Cerebellar nuclear complex (tissue), 1 donor: ENCODE measurements around the gene TNFRSF14.

Experiments
- DNase-seq, 2 experiments: peaks; one replicate each; lab custom pipeline; 2025; lab: John Stamatoyannopoulos, UW

The TNFRSF14 gene

DNA sequence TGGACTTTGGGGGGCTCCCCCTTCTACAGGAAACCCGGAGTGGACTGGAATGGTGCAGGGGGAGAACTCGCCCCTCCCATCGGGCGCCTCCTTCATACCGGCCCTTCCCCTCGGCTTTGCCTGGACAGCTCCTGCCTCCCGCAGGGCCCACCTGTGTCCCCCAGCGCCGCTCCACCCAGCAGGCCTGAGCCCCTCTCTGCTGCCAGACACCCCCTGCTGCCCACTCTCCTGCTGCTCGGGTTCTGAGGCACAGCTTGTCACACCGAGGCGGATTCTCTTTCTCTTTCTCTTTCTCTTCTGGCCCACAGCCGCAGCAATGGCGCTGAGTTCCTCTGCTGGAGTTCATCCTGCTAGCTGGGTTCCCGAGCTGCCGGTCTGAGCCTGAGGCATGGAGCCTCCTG, at the start of gene TNFRSF14:
TNFRSF14 (plus strand) TSS at position 95 of the 401 bp plus-strand sequence; CDS start at position 389, 294 bp downstream.
- DNase-seq, result no peak

DNA sequence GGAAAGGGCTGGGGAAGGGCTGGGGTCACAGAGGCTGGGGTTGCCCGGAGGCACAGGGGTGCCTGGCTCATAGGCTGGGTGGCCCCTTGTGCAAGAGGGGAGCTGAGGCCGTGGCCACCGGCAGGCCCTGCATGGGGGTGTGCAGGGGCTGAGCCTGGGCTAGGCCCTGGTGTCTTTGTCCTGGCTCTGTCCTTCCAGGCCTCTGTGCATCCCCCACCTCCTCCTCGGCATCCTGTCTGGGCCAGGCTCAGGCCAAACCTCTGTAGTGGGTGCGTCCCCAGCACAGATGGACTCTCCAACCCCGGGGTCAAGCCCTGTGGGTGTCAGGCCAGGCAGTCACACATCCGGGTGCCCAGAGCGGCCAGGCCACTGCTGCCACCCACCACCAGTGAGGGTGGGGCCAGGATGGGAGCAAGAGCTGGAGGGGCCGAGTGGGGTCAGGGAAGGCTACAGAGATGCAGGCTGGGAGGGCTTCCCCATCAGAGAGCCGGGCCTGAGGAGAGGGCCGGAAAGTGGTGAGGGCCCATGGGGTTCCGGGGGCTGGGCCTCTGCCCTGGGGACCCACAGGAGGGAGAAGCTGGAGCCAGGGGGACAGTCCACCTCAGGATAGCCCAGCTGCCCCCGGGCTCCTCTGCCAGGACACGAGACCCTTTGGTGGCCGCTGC, 49.1 kb upstream of the TNFRSF14 start:
- no peak for DNase-seq

DNA sequence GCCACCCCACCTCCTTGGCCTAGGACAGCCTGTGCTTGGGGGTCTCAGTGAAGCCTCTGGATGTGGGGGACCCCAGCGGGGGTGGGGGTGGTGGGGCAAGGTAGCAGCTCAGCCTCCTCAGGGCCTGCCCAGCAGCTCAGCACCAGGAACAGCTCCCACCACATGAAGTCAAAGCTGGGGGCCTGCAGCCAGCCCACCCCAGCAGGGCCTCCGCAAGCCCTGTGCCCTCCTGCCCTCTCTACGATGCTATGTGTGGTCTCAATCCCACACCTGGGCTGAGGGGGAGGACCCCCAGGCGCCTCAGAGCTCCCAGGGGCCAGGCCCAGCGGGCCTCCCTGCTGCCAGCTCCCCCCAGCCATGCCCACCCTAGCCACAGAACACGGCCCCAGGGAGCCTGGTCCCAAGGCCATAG, 48.4 kb upstream of the TNFRSF14 start:
- no peak for DNase-seq

DNA sequence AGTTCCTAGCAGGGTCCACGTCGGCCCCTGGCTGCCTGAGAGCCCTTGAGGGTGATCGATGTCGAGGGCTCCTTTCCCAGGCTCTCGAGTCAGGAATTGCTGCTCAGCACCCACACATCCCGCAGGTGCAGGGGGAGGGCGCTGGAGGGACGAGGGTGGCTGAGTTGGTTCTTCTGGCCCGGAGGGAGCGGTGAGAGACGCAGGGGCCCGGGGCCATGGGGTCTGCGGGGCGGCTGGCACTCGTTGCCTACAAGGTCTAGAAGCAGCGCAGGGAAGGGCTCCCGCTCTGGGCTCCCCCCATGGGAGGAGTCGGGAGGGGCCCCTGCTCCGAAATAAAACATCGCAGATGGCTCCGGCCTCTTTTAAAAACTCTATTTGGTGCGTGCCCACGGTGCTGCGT, 48.0 kb upstream of the TNFRSF14 start:
- DNase-seq, result no peak

DNA sequence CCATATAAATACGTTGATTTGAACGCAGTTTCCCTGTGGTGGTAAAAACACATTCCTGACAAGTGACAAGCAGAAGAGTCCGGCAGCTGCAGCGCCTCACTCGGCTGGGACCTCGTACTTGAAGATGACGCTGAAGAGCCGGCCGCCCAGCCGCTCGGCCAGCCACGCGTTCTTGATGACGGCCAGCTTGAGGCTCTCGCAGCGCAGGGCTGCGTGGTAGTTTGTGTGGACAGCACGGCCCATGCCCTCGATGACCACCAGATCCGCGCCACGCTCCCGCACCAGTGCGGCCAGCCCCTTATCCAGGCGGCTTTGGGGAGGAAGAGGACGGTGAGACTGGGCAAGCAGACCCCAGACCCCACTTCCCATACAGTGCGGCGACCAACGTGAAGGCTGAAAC, 47.4 kb upstream of the TNFRSF14 start:
- no peak for DNase-seq

DNA sequence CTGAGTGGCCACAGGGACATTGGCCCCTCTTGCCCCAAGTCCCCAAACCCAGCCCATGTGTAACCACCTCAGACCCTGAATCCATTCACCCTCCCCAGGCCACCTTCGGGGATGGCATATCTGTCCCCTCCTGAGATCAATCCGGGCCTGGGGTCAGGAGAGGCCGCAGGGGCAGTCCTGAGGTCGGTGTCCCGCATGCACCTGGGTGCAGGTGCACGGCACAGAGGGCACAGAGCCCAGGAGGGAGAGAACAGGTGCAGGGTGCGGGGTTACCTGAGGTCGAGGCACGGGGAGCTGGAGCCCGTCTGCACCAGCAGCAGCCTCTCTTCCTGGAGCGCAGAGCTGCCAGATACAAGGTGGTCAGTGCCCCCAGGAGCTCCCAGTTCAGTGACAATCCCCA, 46.6 kb upstream of the TNFRSF14 start:
- no peak for DNase-seq

DNA sequence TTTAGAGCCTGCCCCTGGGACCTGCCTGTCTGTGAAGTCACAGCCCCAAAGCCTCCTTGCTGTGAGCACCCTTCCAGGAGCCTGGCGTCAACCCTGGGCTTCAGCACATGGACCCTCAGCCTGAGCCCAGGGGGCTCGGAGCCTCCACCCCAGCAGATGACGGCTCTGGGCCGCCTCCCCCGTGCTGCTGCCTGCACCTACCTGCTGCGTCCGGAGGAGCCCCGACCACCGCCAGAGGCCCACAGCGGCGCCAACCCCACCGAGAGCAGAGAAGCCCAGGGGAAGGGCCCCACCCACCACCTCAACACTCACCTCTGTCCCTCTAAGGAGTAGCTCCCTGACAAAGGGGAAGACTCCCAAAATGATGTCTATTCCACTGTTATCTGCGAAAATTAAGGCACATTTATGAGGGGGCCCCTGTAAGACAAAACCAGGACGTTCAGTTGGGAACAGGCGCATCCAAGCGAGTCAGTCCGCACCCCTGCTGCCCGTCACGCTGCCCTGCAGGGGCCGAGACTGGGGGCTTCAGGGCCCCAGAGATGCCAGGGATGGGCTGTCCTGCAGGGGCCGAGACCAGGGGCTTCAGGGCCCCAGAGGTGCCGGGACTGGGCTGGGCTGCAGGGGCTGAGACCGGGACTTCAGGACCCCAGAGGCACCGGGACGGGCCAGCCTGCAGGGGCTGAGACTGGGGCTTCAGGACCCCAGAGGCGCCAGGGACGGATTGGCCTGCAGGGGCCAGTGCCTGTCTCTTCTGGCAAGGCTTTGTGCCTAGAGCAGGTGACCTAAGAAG, 45.6 kb upstream of the TNFRSF14 start:
- no peak for DNase-seq

DNA sequence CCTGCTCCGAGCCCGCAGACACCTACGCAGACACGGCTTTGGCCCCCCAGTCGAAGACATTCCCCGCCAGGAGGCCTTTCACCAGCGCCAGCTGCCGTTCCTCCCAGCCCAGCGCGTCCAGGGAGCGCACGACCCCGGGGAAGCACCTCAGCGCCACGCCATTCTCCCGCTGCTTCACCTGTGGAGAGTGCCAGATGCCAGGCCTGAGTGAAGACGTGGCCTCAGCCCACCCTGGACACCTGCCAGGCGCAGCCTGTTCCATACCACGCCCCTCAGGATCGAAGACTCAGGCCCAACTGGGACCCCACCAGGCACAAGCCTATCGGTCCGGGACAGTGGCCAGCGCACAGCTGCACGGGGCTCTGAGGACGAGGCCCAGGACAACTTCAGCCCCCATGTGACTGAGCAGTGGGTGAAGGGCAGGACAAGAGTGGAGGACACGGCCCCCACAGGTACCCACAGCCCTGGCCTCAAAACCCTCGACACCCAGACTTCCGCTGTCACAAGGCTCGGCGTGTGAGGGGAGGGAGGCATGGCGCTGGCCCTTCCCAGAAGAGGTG, 43.2 kb upstream of the TNFRSF14 start:
- DNase-seq, result no peak

DNA sequence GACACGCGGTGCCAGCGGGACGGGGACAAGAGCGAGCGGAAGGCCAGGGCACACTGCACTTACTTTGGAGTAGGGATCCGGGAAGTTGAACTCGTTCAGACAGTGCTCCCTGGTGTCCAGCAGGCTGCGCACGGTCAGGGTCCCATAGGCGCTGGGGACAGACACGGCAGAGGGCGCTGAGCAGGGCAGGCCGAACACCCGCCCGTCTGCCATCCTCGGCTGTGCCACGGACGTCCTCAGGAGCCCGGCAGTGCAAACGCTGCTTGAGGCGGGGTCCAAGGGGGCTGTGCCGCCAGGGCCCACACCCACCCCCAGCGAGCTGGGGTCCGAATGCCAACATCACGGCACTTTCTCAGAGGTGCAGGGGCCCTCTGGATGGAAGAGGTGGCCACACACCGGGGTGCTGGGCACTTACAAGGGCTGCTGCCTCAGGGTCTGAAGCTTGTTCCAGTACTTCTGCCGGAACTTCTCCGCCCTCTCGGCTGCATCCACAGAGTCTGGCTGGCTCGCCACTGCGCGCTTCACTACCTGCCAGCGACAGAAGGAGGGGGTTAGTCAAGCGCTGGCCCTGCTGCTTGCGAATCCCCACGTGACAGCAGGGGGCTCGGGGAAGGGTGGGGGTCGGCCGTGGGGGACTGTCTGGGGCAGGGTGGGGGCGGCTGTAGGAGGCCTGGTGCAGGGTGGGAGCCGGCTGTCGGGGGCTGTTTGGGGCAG, 42.1 kb upstream of the TNFRSF14 start:
- DNase-seq, result no peak

DNA sequence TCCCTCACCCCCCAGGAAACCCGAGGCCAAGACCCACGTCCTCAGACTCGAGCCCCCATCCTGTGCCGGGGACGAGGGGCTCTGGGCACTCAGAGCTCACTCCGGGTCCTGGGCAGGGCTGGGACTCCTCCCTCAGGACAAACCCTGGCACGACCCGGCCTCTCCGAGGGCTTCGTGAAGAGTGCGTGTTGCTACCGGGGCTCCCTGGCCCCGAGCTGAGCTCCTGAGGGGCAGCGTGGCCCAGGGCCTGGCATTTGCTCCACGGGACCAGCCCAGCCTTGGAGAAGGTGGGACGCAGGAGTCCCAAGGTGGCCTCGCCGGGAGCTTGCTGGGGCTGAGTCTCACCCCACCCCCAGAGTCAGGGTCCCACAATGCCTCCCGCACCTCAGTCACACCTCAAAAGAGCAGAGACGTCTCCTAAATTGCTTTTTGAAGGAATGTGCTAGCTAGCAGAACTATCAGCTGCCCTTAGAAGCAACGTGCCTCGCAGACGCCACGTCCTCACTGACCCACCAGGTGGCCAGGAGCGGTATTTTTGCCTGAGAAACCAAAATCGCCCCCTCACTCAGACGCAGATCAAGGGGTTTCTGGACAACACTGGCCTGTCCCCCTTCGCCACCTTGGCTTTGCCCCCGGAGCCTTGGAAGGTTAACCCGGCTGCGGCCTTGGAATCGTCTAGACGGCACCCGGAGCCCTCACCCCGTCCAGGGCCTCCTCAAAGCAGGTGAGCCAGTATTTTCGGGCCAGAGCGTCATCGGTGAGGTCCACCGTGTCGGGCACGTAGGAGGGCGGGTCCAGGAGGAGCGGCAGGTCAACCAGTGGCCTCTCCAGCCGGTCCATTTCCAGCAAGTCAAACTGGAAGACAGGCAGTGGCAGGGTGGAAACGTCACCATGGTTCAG, 41.1 kb upstream of the TNFRSF14 start:
- no peak for DNase-seq

DNA sequence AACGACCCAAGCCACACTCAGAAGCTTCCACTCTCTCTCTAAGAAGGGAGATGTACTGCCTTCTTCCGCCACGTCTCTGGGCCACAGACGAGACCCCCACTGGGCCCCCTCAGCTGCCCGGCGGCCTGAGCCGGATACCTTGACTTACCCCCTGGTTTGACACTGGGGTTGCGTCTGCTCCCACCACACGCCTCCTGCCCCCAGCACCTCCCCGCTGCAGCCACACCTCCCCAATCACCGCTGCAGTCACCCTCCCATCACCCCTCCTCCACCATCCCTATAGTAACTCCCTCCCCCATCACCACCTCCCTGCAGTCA, 40.4 kb upstream of the TNFRSF14 start:
- no peak for DNase-seq

DNA sequence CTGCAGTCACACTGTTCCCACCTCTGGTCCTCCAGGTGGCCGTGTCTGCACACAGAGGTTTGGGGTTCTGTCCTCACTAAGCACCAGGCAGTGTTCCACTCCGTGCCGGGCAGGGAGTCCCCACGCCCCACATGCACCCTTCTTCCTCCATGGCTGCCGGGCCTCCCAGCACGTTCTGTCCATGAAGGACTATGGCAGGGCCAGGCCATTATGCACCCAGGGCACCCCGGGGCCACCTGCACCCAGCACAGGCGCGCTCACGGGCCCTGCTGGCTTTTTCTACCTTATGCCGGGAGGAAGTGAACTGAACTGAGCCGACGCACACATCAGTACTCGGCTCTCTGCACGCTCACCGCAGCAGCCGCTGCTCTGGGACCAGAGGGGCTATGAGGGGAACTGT, 40.0 kb upstream of the TNFRSF14 start:
- DNase-seq, result no peak

DNA sequence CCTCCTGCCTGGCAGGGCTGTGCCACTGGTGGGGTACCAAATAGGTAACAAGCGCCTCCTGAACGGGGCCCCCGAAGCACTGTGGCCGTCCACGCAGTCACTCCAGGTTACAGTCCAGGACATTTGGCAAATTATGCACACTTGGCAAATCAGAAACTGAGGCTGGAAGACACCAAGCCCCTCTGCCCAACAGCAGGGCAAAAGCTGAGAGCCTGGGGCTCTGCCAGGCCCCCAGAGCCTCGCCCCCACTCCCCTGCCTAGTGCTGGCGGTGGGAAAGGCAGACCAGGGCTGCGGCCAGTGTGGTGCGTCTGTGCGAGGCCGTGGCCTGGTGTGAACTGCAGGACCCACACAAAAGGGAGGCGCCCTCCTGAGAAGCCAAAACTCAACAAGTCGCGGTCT, 39.2 kb upstream of the TNFRSF14 start:
- DNase-seq, result no peak

DNA sequence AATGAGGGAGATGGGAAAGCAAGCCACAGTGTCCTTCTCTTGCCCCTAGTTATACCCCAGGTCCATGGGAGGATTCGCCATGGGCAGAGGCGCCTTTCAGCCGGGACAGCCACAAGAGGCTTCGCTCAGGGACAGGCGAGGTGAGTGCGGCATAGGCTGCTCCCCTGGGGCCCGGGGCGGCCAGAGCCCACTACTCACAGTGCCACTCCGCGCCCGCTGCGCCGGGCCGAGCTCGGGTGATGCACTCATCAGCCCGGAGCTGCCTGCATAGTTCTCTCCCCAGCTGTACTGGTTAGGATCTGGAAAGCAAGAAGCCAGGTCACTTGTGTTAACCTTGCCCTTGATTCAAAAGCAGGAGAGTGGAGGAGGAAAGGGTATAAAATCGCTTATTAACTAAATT, 38.2 kb upstream of the TNFRSF14 start:
- no peak for DNase-seq

DNA sequence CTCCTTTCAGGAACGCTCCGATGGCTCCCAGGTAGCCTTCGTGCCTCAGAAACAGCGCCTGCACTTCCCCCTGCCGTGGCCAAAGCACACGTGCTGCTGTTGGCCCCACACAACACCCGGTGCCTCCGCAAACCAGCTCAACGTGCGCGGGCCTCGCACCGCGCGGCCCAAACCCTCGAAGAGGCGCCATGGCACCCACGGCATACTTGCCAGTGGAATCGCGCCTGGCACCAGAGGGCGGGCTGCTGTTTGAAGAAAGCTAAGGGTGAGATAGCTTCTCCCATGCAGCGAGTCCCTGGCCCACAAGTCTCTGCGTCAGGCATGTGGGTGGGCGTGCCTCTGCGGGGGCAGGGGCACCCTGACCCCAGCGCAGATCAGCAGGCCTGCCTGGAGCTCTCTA, 37.6 kb upstream of the TNFRSF14 start:
- DNase-seq, result no peak

DNA sequence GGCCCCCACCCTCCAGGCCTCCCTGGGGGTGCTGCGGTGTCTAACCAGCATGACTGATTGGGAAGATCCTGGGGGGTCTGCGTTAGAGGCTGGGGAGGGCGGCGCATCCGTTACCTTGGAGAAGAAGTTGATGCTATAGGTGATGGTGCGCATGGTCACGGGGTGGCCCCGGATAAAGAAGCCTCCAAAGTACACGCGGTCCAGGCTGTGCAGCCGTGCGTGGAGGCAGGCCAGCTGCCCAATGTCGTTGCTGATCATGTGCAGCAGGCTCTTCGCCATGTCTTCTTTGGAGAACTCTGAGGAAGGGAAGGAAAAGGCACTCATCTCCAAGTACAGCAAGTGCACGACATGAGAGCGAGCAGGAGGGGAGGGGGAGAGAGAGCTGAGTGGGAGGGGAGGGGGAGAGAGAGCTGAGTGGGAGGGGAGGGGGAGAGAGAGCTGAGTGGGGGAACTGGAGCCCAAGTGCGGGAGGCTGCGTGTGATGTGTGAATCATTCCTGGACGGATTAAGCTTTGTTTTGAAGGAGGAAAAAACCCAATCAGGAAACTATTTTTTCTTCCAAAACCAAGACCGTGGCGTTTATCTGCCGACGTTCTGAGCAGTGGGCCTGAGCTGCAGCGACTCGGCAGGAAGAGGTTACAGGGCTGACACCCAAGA, 37.0 kb upstream of the TNFRSF14 start:
- DNase-seq, result no peak

DNA sequence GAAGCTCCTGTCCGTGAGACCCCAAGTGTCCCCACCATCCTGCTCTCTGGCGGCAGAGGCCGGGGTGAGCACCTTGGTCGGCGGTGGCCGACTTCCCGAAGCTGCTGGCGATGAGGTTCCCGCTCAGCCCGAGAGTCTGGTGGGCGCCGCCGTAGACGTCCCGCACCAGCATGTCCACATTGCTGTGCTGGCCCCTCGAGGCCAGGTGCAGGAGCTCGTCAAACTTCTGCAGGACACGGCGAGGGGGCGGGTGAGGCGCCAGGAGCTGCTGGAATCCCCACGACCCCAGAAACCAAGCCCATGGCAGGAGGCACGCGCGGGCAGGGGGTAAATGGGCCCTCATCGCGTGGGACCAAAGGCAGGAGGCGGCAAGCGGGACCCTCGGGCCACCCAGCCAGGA, 36.4 kb upstream of the TNFRSF14 start:
- no peak for DNase-seq

DNA sequence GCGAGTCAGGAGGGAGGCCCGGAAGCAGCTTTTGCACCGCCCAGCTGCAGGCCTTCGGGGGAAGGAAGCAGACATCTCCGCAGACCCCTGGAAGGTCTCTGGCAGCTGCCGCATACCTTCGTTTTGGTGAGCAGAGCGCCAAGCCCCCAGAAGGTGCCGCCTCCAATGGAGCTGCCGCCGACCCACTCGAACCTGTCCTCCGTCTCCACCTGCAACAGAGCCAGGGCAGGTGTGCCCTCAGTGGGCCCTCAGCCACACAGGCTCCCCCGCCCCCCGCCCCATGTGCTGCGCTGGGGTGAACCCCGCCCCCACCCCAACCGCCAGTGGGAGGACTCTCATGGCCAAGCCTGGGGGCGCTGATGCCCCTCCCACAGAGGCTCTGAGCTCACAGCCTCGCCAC, 36.0 kb upstream of the TNFRSF14 start:
- no peak for DNase-seq

DNA sequence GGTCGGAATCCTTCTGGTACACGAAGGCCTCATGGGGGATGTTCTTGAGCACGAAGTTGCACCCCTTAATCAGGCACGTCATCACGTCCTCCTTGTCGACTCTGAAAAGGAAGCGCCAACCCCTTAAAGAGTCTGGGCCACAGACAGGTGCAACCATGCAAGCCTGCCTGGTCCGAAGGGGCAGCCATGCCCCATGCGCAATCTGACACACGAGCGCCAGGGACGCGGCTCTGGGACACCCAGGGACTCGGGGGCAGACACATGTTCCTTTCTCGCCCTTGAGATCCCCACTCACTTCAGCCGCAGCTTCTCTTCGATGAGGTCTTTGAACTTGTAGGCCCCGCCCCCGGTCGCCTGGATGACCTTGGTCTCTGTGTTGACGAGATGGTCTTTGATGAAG, 35.4 kb upstream of the TNFRSF14 start:
- DNase-seq, result no peak

DNA sequence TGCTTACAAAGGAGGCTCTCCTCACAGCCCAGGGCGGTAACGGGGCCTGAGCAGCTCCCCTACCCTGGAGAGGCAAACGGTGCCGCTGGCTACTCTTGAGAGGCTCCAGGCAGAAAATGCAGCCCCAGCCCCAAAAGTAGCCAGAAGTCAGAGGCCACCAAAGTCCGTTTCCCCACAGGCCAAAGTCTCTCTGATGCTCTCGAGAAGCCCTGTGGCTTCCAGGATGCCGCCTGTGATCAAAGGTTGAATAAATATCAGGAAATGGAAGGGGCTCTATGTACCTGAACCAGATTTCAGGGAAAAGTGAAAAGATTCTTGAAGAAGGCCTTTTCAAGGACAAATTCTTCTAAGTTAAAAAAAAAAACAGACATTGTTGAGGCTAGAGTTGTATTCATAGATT, 33.9 kb upstream of the TNFRSF14 start:
- DNase-seq, result no peak

DNA sequence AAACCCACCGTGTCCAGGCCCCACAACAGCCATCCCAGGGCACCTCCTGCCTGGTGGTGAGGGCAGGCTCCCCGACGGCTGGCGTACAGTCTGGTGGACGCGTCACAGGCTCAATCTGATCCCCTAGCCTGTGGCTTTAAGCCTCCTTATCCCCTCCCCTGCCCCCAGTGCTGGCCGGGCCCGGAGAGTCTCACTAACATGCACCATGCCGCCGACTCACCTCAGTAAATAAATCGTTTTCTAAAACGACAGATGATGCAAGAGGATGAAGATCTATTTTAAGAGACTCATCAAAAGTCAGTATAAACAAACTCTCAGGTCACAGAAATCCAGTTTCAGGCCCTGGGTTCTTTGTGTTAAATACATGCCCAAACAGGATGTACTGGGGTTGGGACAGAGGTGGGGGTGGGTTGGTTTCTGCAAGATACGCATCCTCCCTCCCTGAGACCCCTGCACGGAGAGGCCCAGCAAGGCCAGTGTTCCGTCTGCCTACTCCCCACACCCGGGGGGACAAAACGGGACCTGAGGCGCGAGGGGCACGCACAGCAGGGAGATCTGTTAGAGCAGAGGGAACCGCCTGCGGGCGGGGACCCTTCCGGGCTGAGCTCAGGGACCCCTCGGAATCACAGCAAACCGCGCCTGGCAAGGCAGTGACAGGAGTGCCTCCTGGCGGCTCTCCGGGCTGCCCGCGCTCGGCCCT, 32.8 kb upstream of the TNFRSF14 start:
- DNase-seq, result no peak
